ENCODE results near the gene XBP1.
"Not testable (repeated sequence)": the region's sequence is repeated elsewhere in the genome, so short reads cannot be mapped to it uniquely, and the experiment has no call there.

Gene XBP1

GRCh38 chr22:28817919-28818859 lies 17.8 kb upstream of the XBP1 start:
- DNase-seq, result no peak

- DNase-seq, result no peak
Measured at GRCh38 chr22:28817064-28817463, 16.7 kb upstream of the XBP1 start.

GRCh38 chr22:28815729-28816128 lies 15.4 kb upstream of the XBP1 start:
- DNase-seq, result no peak

- no peak for DNase-seq
Measured at GRCh38 chr22:28815111-28815510, 14.7 kb upstream of the XBP1 start.

- no peak for DNase-seq
Measured at GRCh38 chr22:28813772-28814518, 13.6 kb upstream of the XBP1 start.

GRCh38 chr22:28812516-28812915 lies 12.1 kb upstream of the XBP1 start:
- no peak for DNase-seq

GRCh38 chr22:28810821-28811491 lies 10.6 kb upstream of the XBP1 start:
- DNase-seq, result no peak

GRCh38 chr22:28808716-28809355 lies 8.5 kb upstream of the XBP1 start:
- no peak for DNase-seq

- DNase-seq, result not testable (repeated sequence)
Measured at GRCh38 chr22:28805426-28805825, 5.1 kb upstream of the XBP1 start.

- DNase-seq, result no peak
Measured at GRCh38 chr22:28802595-28803123, 2.3 kb upstream of the XBP1 start.

GRCh38 chr22:28801845-28802594 lies 1.7 kb upstream of the XBP1 start:
- DNase-seq, result no peak

GRCh38 chr22:28799606-28800307 lies 612 bp downstream of the XBP1 start:
- DNase-seq, result no peak

- no peak for DNase-seq
Measured at GRCh38 chr22:28798810-28799605, 1.4 kb downstream of the XBP1 start.

- no peak for DNase-seq
Measured at GRCh38 chr22:28795932-28796856, 4.2 kb downstream of the XBP1 start.

- DNase-seq, result no peak
Measured at GRCh38 chr22:28795071-28795693, 5.2 kb downstream of the XBP1 start.

GRCh38 chr22:28793976-28794584 lies 6.3 kb downstream of the XBP1 start:
- DNase-seq, result no peak

- no peak for DNase-seq
Measured at GRCh38 chr22:28792491-28793383, 7.6 kb downstream of the XBP1 start.

Measured in NCI-H2081 treated with DMSO at 0.1 percent for 48 hours (cell line).